NAMALWA (cell line): ENCODE data around the gene MBOAT7.
"Not testable (repeated sequence)": the region's sequence is repeated elsewhere in the genome, so short reads cannot be mapped to it uniquely, and the experiment has no call there.

ENCODE experiments used
- DNase-seq: peaks from one replicate; pipeline ENCODE4 v3.0.0-alpha.2; 2015; ENCODE audit warnings: low spot score

The MBOAT7 gene

DNA sequence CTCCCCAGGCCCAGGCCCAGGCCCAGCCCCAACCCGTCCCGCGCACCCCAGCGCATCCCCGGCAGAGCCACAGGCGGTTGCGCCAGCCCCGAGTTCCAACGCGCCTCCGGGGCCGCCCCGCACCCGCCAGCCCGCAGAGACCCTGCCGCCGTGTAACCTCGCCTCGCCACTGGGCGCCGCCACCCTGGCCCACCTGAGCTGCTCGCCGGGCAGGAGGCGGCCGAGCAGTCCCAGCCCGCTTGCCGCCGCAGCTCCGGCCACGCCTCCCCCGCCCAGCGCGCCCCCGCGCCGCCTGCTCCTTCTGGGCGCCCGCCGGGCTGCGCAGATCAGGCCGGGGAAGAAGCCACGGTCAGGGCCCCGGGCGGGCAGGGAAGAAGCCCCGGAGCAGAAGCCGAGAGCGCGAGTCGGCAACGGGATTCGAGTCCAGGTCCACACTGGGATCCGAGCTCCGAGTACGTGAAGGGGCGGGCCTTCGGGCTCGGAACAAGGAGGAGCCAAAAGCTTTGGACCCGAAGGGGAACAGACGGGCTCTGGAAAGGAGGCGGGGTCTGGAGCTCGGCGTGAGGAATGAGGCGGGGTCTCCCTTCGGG, at the start of gene MBOAT7:
TSS of gene MBOAT7 (minus strand) at position 436 of the 590 bp plus-strand sequence. CDS start 1,072 bp downstream, outside the sequence.
- DNase-seq, result no peak

GRCh38 chr19:54233941-54234340, 44.6 kb upstream of the MBOAT7 start:
- no peak for DNase-seq

DNA sequence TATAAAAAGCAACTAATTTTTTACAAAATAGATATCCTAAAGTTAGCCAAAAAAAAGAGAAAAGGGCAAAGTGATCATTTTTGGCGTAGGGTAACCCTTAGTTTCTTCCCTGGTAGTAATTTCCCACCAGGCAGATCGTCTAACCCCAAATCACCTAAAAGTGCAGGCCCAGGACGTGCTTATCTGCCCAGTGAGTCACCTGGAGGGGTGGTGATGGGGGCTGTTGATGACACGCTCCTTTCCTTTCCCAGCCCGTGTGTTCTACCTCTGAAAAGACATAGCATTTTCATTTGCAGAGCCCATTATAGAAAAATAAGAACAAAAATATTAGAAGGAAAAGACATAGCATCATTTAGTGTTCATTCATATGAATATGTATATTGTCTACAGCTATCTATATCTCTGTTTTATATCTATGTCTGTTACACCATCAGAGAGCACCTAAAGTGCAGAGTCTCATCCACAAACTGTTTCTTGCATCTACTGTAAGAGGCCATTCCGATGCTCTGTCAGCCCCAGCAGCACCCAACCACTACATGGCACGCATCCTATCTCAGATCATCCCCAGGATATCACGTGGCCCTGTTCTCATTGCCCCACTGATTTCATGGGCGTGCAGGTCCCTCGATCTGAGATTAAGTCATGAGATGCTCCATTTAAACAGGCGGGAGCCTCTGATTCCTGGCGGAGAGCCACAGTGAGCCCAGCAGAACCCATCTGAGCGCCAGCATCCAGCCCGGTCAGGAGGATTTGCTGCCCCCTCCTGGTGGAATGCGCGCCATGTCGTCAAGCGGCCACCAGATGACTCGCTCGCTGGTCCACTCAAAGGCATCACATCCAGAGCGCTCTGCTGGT, 41.9 kb upstream of the MBOAT7 start:
- peak; percentile 59 for DNase-seq

DNA sequence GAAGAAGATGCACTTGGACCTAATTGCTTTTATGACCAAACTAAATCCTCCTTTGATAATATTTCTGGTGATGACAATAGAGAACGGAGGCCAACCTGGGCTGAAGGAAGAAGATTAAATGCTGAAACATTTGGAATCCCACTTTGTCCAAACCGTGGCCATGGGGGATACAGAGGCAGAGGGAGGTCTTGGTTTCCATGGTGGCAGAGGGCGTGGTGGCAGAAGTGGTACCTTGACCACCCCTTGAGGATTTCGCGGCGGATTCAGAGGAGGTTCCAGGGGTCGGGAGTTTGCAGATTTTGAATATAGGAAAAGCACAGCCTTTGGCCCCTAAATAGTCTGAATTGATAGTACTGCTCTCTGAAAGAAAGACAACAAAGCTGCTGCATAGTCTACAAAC, 40.7 kb upstream of the MBOAT7 start:
- DNase-seq, result no peak

- no peak for DNase-seq
Observed at GRCh38 chr19:54229146-54229545, 39.8 kb upstream of the MBOAT7 start.

- DNase-seq, result not testable (repeated sequence)
Observed at GRCh38 chr19:54224619-54225018, 35.2 kb upstream of the MBOAT7 start.

DNA sequence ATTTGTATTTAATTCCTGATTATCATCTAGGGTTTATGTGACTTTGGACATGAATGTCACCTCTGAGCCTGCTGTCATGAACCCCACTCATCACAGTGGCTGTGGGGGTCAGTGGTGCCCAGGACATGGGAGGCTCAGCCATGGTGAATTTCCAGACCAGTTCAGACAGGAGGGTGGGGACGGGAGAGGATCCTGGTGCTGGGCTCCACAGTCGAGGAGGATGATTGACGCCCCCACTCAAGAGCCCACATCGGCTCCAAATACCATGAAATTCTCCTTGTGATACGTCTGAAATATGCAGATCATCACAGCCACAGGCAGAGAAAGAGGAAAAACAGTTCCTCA, 34.5 kb upstream of the MBOAT7 start:
- not testable (repeated sequence) for DNase-seq

DNA sequence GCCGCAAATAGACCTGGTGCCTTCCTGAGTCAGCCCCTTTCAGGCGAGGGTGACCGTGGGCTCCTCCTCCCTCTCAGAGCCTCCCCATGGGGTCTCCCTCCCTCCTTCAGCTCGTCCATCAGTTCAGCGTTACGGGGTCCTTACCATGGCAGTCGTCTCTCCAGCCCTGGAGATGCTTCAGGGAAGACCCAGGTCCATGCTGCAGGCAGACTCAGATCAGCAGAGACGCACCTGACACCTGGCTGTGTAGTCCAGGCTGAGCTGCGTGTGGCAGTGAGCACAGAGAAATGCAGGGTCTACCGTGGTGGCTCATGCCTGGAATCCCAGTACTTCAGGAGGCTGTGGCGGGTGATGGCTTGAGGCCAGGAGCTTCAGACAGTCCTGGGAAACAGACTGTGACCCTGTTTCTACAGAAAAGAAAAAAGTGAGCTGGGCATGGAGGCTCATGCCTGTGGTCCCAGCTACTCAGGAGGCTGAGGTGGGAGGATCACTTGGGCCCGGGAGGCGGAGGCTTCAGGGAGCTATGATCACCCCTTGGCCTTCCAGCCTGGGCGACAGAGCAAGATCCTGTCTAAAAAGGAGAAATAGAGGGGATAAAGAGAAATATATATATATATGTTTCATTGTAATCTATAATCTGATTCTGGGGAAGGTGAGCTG, 34.0 kb upstream of the MBOAT7 start:
- not testable (repeated sequence) for DNase-seq

- DNase-seq, result not testable (repeated sequence)
Observed at GRCh38 chr19:54222474-54223276, 33.3 kb upstream of the MBOAT7 start, which contains the start of gene LILRB3. Gene LILRB3 (minus strand): TSS chr19:54223007. CDS start chr19:54222976, 31 bp downstream.

GRCh38 chr19:54221947-54222346, 32.6 kb upstream of the MBOAT7 start:
- DNase-seq, result not testable (repeated sequence)

DNA sequence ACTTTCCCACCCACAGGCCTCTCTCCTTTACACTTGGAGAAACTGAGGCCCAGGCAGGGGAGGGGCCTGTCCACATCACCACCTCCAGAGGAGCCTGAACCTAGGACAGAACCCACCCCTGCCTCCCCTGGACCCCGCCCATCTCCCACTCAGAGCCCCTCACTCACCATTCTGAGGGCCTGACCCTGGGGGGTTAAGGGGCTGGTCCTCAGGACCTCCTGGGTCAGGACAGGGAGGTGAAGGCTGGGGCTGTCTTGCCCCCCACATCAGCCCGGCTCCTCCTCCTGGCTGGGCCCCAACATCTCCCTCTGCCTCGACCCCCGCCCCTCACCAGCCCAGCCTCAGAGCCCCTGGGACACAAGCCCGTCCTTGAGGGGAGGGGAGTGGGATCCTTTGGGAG, 30.3 kb upstream of the MBOAT7 start:
- not testable (repeated sequence) for DNase-seq

- DNase-seq, result no peak
Observed at GRCh38 chr19:54218960-54219661, 29.7 kb upstream of the MBOAT7 start.

GRCh38 chr19:54218259-54218658, 28.9 kb upstream of the MBOAT7 start:
- no peak for DNase-seq

- not testable (repeated sequence) for DNase-seq
Observed at GRCh38 chr19:54217517-54218247, 28.3 kb upstream of the MBOAT7 start.

DNA sequence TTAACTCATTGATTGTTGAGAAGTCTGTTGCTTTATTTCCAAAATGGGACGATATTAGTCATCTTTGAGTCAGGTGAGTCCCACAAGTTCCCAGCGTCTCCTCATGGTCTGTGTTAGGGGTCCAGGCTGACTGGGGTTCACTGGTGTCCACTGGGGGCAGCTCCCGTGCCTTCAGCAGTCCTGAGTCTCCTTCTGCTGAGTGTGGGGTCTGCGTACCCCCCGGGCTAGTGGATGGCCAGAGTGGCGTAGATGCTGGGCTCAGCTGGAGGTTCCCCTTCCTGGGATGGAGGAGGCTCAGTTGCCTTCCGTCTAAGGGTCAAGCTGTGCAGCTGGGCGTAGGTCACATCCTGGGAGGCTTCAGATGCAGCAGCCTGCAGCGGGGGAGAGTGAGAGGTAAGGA, 27.5 kb upstream of the MBOAT7 start:
- no peak for DNase-seq

- peak; percentile 41 for DNase-seq
Observed at GRCh38 chr19:54214734-54215133, 25.4 kb upstream of the MBOAT7 start.

DNA sequence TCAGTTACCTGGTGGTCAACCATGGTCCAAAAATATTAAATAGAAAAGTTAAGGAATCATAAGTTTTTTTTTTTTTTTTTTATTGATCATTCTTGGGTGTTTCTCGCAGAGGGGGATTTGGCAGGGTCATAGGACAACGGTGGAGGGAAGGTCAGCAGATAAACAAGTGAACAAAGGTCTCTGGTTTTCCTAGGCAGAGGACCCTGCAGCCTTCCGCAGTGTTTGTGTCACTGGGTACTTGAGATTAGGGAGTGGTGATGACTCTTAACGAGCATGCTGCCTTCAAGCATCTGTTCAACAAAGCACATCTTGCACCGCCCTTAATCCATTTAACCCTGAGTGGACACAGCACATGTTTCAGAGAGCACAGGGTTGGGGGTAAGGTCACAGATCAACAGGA, 24.8 kb upstream of the MBOAT7 start:
- not testable (repeated sequence) for DNase-seq

- DNase-seq, result no peak
Observed at GRCh38 chr19:54211235-54211634, 21.9 kb upstream of the MBOAT7 start.

- DNase-seq, result peak; percentile 57
Observed at GRCh38 chr19:54209811-54210494, 20.6 kb upstream of the MBOAT7 start.
